HG03097 (cell line): ENCODE measurements around the gene EPHA6.
"Not testable (repeated sequence)": the region's sequence is repeated elsewhere in the genome, so short reads cannot be mapped to it uniquely, and the experiment has no call there.

Experiments used
- ATAC-seq: cut with Tn5 transposase; IDR thresholded peaks from one replicate; pipeline ENCODE4 v1.9.1; 2021; ENCODE audit not compliant: unreplicated experiment, low FRiP score

EPHA6 gene

DNA sequence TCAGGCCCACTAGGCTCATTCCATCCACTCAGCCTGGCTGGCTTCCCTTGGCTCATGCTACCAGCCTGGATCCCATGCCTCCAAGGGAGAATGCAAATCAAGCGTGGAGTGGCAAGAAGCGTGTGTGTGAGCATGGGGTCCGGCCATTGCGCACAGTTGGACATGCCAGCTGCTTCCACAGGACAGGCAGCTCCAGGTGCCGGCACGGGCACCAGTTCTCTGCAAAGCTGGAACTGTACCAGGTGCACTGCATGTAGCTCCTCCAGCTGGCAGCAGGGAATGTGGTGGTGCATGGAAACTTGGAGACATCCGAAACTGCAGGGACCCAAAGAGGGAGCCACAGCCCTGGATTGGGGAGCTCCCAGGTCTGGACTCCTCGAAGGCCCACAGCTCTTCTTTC is 449.8 kb downstream of the EPHA6 start:
- no peak for ATAC-seq

DNA sequence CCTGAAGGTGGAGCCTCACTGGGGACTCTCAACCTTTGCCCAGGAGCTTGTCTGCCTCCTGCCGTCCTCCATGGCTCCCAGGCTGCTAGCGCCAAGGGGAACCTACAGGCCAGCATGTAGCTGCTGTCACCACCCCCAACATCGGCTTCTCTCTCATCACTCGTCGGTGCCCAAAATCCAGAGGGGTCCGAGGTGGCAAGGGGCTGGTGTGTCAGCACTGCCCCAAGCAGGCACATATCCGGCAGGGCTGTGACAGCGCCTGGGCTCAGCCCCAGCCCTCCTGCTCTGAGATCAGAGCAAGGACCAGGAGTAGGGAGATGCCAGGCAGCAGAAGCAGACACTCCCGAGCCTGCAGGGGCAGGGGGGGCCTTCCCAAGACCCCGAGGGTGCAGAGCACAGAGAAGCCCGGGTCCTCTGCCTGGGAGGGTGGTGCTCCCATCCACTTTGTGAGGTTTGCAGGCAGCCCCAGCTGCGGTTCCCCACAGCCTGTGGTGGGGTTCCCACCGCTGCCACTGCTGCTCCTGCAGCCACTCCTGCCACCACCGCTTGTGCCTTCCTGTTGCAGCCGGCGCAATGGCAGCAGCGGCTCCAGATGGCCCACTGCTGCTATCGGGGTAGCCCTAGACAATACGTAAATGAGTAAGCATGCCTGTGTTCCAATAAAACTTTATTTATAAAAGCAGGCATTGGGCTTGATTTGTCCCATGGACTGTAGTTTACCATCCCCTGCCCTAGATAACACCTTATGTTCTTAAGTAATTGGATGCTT is 451.0 kb downstream of the EPHA6 start:
- no peak for ATAC-seq

DNA sequence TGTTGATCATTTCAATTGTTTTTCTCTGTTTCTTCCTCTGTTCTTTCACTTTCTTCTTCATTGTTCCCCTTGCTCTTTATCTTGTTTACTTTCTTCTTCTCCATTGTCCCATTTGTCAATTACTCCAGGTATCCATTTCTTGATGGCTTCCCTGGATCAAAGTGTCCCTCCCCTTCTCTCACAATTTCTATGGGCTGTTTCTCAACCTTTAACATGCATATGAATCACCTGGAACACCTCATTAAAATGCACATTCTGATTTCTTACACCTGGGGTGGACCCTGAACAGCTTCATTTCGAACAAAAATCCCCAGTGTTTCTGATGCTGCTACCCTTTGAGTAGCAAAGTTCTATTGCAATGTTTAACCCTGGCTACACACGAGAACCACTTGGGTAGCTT is 454.8 kb downstream of the EPHA6 start:
- no peak for ATAC-seq

DNA sequence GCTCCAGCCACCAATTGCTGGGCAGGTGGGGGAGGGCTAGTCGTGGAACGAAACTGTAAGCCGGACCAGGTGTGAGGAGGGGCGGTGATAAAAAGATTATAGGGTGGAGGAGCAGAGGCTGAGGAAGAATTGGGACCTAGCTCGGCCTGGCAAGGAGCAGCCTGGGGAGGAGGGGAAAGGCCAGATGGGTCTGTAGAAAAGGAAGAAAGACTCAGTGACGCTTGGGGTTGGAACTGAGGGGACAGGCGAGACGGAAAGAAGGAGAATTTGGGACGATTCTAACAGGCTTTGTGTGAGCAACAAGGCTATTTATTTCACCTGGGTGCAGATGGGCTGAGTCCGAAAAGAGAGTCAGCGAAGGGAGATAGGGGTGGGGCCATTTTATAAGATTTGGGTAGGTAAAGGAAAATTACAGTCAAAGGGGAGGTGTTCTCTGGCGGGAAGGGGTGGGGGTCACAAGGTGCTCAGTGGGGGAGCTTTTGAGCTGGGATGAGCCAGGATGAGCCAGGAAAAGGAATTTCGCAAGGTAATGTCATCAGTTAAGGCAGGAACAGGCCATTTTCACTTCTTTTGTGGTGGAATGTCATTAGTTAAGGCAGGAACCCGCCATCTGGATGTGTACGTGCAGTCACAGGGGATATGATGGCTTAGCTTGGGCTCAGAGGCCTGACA is 462.6 kb downstream of the EPHA6 start:
- not testable (repeated sequence) for ATAC-seq

GRCh38 chr3:97277708-97278107 is 463.3 kb downstream of the EPHA6 start:
- ATAC-seq: no peak

GRCh38 chr3:97278506-97278905 is 464.1 kb downstream of the EPHA6 start:
- ATAC-seq: no peak

- ATAC-seq: no peak
Observed at GRCh38 chr3:97291901-97292300, 477.5 kb downstream of the EPHA6 start.

GRCh38 chr3:97293596-97294131 is 479.3 kb downstream of the EPHA6 start:
- ATAC-seq: no peak

DNA sequence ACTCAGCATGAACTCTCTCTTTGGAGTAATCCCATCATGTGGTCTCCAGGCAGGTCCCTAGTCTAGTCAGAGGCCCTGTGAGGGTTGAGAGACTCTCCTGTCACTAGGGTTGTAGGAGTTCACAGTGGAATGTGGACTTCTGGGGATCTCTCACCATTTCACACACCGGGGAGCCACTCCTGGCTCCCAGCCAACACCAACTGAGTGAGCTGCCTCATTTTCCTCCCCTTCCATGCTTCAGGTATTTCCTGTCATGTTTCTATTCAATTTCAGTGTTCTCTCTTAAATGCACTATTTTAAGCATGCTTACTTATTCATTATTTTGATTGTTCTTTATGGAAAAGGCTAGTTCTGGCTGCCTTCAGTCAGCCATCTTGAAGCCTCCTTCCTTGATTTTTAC is 482.6 kb downstream of the EPHA6 start:
- ATAC-seq: no peak

GRCh38 chr3:97301114-97301513 is 486.7 kb downstream of the EPHA6 start:
- no peak for ATAC-seq

DNA sequence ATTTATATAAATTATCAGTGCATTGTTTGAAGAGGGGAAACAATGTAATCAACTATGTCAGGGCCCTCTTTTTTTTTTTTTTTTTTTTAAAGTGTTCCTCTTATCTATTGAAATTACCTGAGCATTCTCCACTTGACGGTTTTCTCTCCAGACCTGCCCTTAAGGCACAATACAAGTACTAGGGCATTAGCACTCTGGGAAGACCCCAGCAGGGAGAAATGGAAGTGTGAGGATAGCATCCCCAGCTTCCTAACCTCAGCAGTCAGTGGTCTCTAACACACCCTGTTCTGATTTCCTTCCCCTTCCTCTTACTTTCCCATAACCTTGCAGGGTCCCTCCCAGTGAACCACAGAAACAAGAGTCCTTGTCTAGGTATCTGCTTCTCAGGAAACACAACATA is 491.8 kb downstream of the EPHA6 start:
- no peak for ATAC-seq

- no peak for ATAC-seq
Observed at GRCh38 chr3:97338375-97338774, 524.0 kb downstream of the EPHA6 start.

GRCh38 chr3:97340940-97341339 is 526.5 kb downstream of the EPHA6 start:
- no peak for ATAC-seq

DNA sequence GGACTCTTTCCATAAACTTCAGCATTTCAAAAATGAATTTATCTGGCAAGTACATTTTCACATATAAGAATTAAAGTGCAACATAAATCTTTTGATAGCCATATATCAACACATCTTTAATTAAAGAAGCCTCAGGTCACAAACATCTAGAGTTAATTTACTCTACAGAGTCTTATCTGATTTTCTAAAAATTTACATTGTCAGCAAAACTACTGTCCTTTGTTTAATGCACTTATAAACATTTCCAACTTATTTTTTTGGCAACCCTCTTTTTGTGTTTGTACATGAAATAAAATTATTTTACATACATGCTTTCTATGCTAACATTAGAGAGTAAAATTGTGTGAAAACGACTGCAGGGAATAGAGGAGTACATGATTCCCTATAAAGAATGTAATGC is 533.4 kb downstream of the EPHA6 start:
- ATAC-seq: no peak

DNA sequence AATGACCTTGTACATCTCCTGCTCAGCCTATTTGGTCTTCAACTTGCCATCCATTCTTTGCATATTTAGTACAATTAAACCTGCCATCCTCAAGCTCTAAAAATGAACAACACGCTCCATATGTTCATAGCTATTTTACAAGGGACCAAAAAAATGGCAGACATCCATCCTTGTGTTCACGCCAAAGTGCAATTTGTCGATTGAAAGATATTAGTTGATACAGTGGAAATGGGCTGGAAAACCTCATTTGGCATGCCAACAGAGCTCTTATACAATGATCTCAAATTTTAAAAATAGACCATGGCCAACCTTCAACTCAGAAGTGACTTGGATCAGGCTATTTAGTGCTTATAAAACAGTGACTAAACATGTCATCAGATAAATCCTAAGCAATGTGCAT is 536.6 kb downstream of the EPHA6 start:
- ATAC-seq: no peak

GRCh38 chr3:97353176-97353575 is 538.8 kb downstream of the EPHA6 start:
- ATAC-seq: no peak

GRCh38 chr3:97359977-97360376 is 545.6 kb downstream of the EPHA6 start:
- no peak for ATAC-seq

- ATAC-seq: no peak
Observed at GRCh38 chr3:97360804-97361203, 546.4 kb downstream of the EPHA6 start.

GRCh38 chr3:97384583-97384982 is 570.2 kb downstream of the EPHA6 start:
- no peak for ATAC-seq

DNA sequence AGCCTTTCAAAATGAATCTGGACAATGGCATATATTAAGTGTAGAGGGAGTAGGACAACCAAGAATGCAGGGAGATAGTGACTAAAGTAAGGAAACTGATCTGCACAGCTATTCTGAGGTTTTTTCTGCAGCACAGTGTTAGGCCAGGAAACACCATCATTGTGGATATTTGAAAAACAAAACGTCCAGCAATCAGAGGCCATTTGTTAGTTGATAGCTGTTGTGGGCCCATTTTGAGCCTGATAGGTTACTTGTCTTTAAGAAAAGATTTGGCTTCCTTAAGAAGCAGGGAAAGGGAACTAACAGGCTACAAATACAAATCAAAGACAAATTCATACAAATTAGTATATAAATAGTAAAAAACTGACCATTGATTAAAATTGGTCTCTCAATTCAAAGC is 574.4 kb downstream of the EPHA6 start:
- no peak for ATAC-seq

GRCh38 chr3:97389936-97390335 is 575.5 kb downstream of the EPHA6 start:
- no peak for ATAC-seq

- no peak for ATAC-seq
Observed at GRCh38 chr3:97391167-97391566, 576.8 kb downstream of the EPHA6 start.
